OCI-LY1 (cell line): ENCODE results near the gene ADAT3.
A peak's percentile ranks its signal among the peaks of the same experiment; 100 is the strongest.
"Not testable (repeated sequence)": the region's sequence is repeated elsewhere in the genome, so short reads cannot be mapped to it uniquely, and the experiment has no call there.

ENCODE experiments used
- H2AFZ ChIP-seq: fragments of 200-600 bp; sonication (generic), shearing (Covaris generic); 2 replicates; pipeline ENCODE4 v1.6.0; 2014; ENCODE audit warnings: antibody characterized with exemption, mild to moderate bottlenecking, low read length
- H3F3A ChIP-seq: fragments of 200-600 bp; sonication (generic), shearing (Covaris generic); 2 replicates; pipeline ENCODE4 v1.6.0; 2014; ENCODE audit warnings: mild to moderate bottlenecking, antibody characterized with exemption, low read length, moderate library complexity; ENCODE audit not compliant: insufficient read depth
- H3K27ac ChIP-seq: fragments of 200-600 bp; sonication (generic); 2 replicates; pipeline ENCODE4 v1.5.1; 2014; ENCODE audit warnings: low read length, mixed run types, mild to moderate bottlenecking, low read depth; ENCODE audit not compliant: poor library complexity, severe bottlenecking
- H3K27me3 ChIP-seq: fragments of 200-600 bp; sonication (generic); 2 replicates; pipeline ENCODE4 v1.6.0; 2014; ENCODE audit warnings: antibody characterized with exemption, mild to moderate bottlenecking, low read length, moderate library complexity; ENCODE audit not compliant: insufficient read depth
- H3K36me3 ChIP-seq: fragments of 200-600 bp; sonication (generic); 2 replicates; pipeline ENCODE4 v1.6.1; 2014; ENCODE audit warnings: mild to moderate bottlenecking, antibody characterized with exemption, low read length, moderate library complexity, mixed read lengths; ENCODE audit not compliant: insufficient read depth
- H3K4me1 ChIP-seq: fragments of 200-600 bp; sonication (generic); 2 replicates; pipeline ENCODE4 v1.5.1; 2014; ENCODE audit warnings: mild to moderate bottlenecking, low read length, moderate library complexity; ENCODE audit not compliant: insufficient read depth, severe bottlenecking
- H3K4me2 ChIP-seq: fragments of 200-600 bp; sonication (generic), shearing (Covaris generic); 2 replicates; pipeline ENCODE4 v1.6.1; 2014; ENCODE audit warnings: low read length
- H3K4me3 ChIP-seq: fragments of 200-600 bp; sonication (generic); 2 replicates; pipeline ENCODE4 v1.5.1; 2014; ENCODE audit warnings: low read length, low read depth, mild to moderate bottlenecking, mixed read lengths; ENCODE audit not compliant: poor library complexity, severe bottlenecking
- H3K79me2 ChIP-seq: fragments of 200-600 bp; shearing (Covaris generic); 2 replicates; pipeline ENCODE4 v1.6.1; 2016; ENCODE audit warnings: mixed run types, low read length, mixed read lengths; ENCODE audit not compliant: insufficient read depth
- H3K9ac ChIP-seq: fragments of 200-600 bp; sonication (generic), shearing (Covaris generic); 2 replicates; pipeline ENCODE4 v1.6.1; 2014; ENCODE audit warnings: mild to moderate bottlenecking, low read length, mixed read lengths
- H3K9me2 ChIP-seq: fragments of 200-600 bp; sonication (generic), shearing (Covaris generic); 2 replicates; pipeline ENCODE4 v1.6.1; 2014; ENCODE audit warnings: low read depth, mild to moderate bottlenecking, low read length, mixed read lengths
- H3K9me3 ChIP-seq: fragments of 200-600 bp; shearing (Covaris generic); 2 replicates; pipeline ENCODE4 v1.6.1; 2014; ENCODE audit warnings: low read length, mixed read lengths
- H4K20me1 ChIP-seq: fragments of 200-600 bp; sonication (generic), shearing (Covaris generic); 2 replicates; pipeline ENCODE4 v1.6.0; 2016; ENCODE audit warnings: mild to moderate bottlenecking, low read length; ENCODE audit not compliant: insufficient read depth
- EZH2 ChIP-seq: fragments of 200-600 bp; sonication (generic), shearing (Covaris generic); IDR thresholded peaks from 2 replicates; pipeline ENCODE4 v1.8.0; 2017; ENCODE audit warnings: borderline replicate concordance, mixed run types, mild to moderate bottlenecking, antibody characterized with exemption, low read length, moderate library complexity, mixed read lengths
- TF ChIP-seq, protein P1 (sequence below): fragments of 200-600 bp; sonication (generic), shearing (Covaris generic); IDR thresholded peaks from 2 replicates; pipeline ENCODE4 v1.5.1; 2017; ENCODE audit warnings: mild to moderate bottlenecking, antibody characterized with exemption, low read length, moderate library complexity, mixed read lengths

ADAT3 gene

DNA sequence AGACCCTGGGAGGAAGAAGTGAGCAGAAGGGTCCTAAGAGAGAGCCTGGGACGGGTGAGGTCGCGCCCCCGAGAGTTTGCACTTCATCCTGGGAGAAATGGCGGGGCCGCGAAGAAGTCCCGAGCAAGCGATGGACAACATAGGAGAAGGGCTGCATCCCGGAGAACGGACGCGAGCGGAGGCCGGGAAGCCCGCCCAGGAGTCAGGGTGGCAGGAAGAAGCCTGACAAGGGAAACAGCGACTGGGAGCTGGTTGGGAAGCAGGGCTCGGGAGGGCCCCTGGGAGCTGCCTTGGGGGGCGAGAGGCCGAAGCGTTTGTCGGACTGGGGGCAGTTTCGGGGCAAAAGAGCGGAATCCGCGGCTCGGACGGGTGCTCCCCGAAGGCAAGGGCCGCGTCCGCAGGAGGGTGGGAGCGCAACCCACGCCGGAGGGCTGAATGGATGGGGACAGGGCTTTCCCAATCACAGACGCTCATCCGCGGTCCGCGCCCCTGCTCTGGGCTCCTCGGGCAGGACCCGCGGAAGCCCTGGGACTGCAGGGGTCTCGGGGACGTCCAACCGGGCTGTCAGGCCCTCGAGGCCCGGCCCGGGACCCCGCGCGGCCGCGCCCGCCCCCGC is 20.4 kb upstream of the ADAT3 start:
- Histone ChIP-seq H3K4me1 (peaks cover 38% of the 10 kb centered on the region), H3K4me3 (peak overlapping the region; percentile 81), H3F3A (no peaks in the 10 kb centered on the region), H3K79me2 (peaks cover 27% of the 10 kb centered on the region), H3K9ac (peak overlapping the region; percentile 84), H2AFZ (no peak overlapping the region), H3K36me3 (peaks cover 6% of the 10 kb centered on the region; the same call in 1 of the 2 replicates), H3K9me3 (no peaks in the 10 kb centered on the region), H3K27ac (peak overlapping the region; percentile 79), H3K27me3 (no peaks in the 10 kb centered on the region), H3K4me2 (peak overlapping the region; percentile 93), H3K9me2 (no peaks in the 10 kb centered on the region), H4K20me1 (no peaks in the 10 kb centered on the region)
- TF ChIP-seq, protein P1, sequence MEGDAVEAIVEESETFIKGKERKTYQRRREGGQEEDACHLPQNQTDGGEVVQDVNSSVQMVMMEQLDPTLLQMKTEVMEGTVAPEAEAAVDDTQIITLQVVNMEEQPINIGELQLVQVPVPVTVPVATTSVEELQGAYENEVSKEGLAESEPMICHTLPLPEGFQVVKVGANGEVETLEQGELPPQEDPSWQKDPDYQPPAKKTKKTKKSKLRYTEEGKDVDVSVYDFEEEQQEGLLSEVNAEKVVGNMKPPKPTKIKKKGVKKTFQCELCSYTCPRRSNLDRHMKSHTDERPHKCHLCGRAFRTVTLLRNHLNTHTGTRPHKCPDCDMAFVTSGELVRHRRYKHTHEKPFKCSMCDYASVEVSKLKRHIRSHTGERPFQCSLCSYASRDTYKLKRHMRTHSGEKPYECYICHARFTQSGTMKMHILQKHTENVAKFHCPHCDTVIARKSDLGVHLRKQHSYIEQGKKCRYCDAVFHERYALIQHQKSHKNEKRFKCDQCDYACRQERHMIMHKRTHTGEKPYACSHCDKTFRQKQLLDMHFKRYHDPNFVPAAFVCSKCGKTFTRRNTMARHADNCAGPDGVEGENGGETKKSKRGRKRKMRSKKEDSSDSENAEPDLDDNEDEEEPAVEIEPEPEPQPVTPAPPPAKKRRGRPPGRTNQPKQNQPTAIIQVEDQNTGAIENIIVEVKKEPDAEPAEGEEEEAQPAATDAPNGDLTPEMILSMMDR = no peak
- no peak for TF ChIP-seq EZH2

GRCh38 chr19:1885398-1886119 is 19.6 kb upstream of the ADAT3 start, which contains the start of gene ABHD17A:
Gene ABHD17A, minus strand, starts transcription at chr19:1885496. Its CDS starts 3,930 bp downstream, at chr19:1881566.
- H3K9ac ChIP-seq = peak within 1 kb of the TSS; percentile 84
- H3K4me1 ChIP-seq = peaks cover 38% of the 10 kb centered on the region
- H3K9me3 ChIP-seq, H3K36me3 ChIP-seq, H3K27me3 ChIP-seq, H3K9me2 ChIP-seq, H4K20me1 ChIP-seq, H3F3A ChIP-seq, H2AFZ ChIP-seq: not testable (repeated sequence)
- peak within 1 kb of the TSS; percentile 93 for H3K4me2 ChIP-seq
- peak within 1 kb of the TSS; percentile 79 for H3K27ac ChIP-seq
- H3K79me2 ChIP-seq = peaks cover 27% of the 10 kb centered on the region
- H3K4me3 ChIP-seq = peak within 1 kb of the TSS; percentile 81

GRCh38 chr19:1886360-1886759 is 18.8 kb upstream of the ADAT3 start:
- not testable (repeated sequence) for H3K4me2 ChIP-seq, H3K9me2 ChIP-seq, H2AFZ ChIP-seq, H3K9me3 ChIP-seq, H3K9ac ChIP-seq, H3K36me3 ChIP-seq, H3K27me3 ChIP-seq, H3K4me3 ChIP-seq, H4K20me1 ChIP-seq, H3K27ac ChIP-seq, H3F3A ChIP-seq
- Histone ChIP-seq H3K4me1 (peaks cover 38% of the 10 kb centered on the region), H3K79me2 (peaks cover 27% of the 10 kb centered on the region)

- no peak overlapping the region for H3K9ac ChIP-seq
- H3K27me3 ChIP-seq = no peaks in the 10 kb centered on the region
- H3K79me2 ChIP-seq = peaks cover 16% of the 10 kb centered on the region
- no peaks in the 10 kb centered on the region for H4K20me1 ChIP-seq
- no peaks in the 10 kb centered on the region for H3K9me2 ChIP-seq
- H3K4me2 ChIP-seq = no peak overlapping the region
- H3K27ac ChIP-seq = no peak overlapping the region
- H3F3A ChIP-seq = no peaks in the 10 kb centered on the region
- no peak overlapping the region for H3K4me3 ChIP-seq
- no peak overlapping the region for H2AFZ ChIP-seq
- TF ChIP-seq, protein P1 = no peak
- no peak for TF ChIP-seq EZH2
- peaks cover 20% of the 10 kb centered on the region for H3K4me1 ChIP-seq
- no peaks in the 10 kb centered on the region for H3K36me3 ChIP-seq
- no peaks in the 10 kb centered on the region for H3K9me3 ChIP-seq
Observed at GRCh38 chr19:1888385-1888784, 16.8 kb upstream of the ADAT3 start.
